WTC11 (cell line): ENCODE results near the gene SCD. TPM values are rescaled to one million over a fixed set of nuclear protein-coding genes. Genes with fewer than 3 reads are reported as not detected.

Source experiments
- ATAC-seq: fragments of 200-7000 bp; cut with Tn5 transposase; 2 replicates; pipeline ENCODE4 v1.10.0; 2021; ENCODE audit warnings: mild to moderate bottlenecking, moderate library complexity
- CTCF ChIA-PET: fragments of 300-600 bp; sonication (Branson Sonifier 250); formaldehyde crosslinking; loops from one replicate; lab custom pipeline; 2021; ENCODE audit warnings: antibody characterized with exemption; lab: Charles Lee
- POLR2A ChIA-PET: fragments of 350-600 bp; sonication (Branson Sonifier 250); formaldehyde crosslinking; loops from one replicate; lab custom pipeline; 2021; ENCODE audit warnings: antibody characterized with exemption; lab: Charles Lee
- DNase-seq: peaks from one replicate; pipeline ENCODE4 v3.0.0; 2021; ENCODE audit warnings: low spot score
- H3K27ac Mint-ChIP-seq: 2 replicates; pipeline ENCODE4 v1.8.0; 2021; ENCODE audit warnings: mixed read lengths
- H3K27me3 Mint-ChIP-seq: 2 replicates; pipeline ENCODE4 v1.8.0; 2021; ENCODE audit warnings: low read depth, mild to moderate bottlenecking, moderate library complexity, mixed read lengths
- H3K36me3 Mint-ChIP-seq: 2 replicates; pipeline ENCODE4 v1.8.0; 2021; ENCODE audit warnings: mixed read lengths
- H3K4me1 Mint-ChIP-seq: 2 replicates; pipeline ENCODE4 v1.8.0; 2022; ENCODE audit warnings: mixed read lengths
- H3K4me3 Mint-ChIP-seq: 2 replicates; pipeline ENCODE4 v1.8.0; 2021; ENCODE audit warnings: mild to moderate bottlenecking, moderate library complexity, mixed read lengths
- H3K9me3 Mint-ChIP-seq: 2 replicates; pipeline ENCODE4 v1.8.0; 2021; ENCODE audit warnings: mixed read lengths
- ATF1 ChIP-seq: sonication (generic); formaldehyde crosslinking; IDR thresholded peaks from 2 replicates; pipeline ENCODE4 v1.8.1; 2023; ENCODE audit warnings: mild to moderate bottlenecking, moderate library complexity, missing genetic modification reagents
- CTCF ChIP-seq: fragments of 200-600 bp; IDR thresholded peaks from 2 replicates; pipeline ENCODE4 v1.8.0; 2022; ENCODE audit warnings: antibody characterized with exemption
- ELF4 ChIP-seq: sonication (generic); formaldehyde crosslinking; IDR thresholded peaks from 2 replicates; pipeline ENCODE4 v1.8.1; 2022; ENCODE audit warnings: low read depth, mild to moderate bottlenecking, moderate library complexity, missing genetic modification reagents
- EMX1 ChIP-seq: fragments of 250-450 bp; sonication (Bioruptor Pico); IDR thresholded peaks from 2 replicates; pipeline ENCODE4 v1.8.0; 2021; ENCODE audit warnings: mild to moderate bottlenecking
- GABPB1 ChIP-seq: sonication (generic); formaldehyde crosslinking; IDR thresholded peaks from 2 replicates; pipeline ENCODE4 v1.8.1; 2023; ENCODE audit warnings: mild to moderate bottlenecking, missing genetic modification reagents
- NFATC4 ChIP-seq: fragments of 250-450 bp; sonication (Bioruptor Pico); IDR thresholded peaks from 2 replicates; pipeline ENCODE4 v1.9.0; 2021; ENCODE audit warnings: mild to moderate bottlenecking
- PRRX2 ChIP-seq: fragments of 250-450 bp; sonication (Bioruptor Pico); IDR thresholded peaks from 2 replicates; pipeline ENCODE4 v1.8.0; 2021; ENCODE audit warnings: mild to moderate bottlenecking
- RELA ChIP-seq: sonication (generic); formaldehyde crosslinking; IDR thresholded peaks from 2 replicates; pipeline ENCODE4 v1.8.1; 2022; ENCODE audit warnings: missing genetic modification reagents, mild to moderate bottlenecking, borderline replicate concordance
- USF1 ChIP-seq: sonication (generic); formaldehyde crosslinking; IDR thresholded peaks from 2 replicates; pipeline ENCODE4 v1.8.0; 2022; ENCODE audit warnings: mild to moderate bottlenecking, missing genetic modification reagents
- ZNF232 ChIP-seq: sonication (generic); formaldehyde crosslinking; IDR thresholded peaks from 2 replicates; pipeline ENCODE4 v1.8.0; 2022; ENCODE audit warnings: mild to moderate bottlenecking, missing genetic modification reagents
- ZNF263 ChIP-seq: sonication (generic); formaldehyde crosslinking; IDR thresholded peaks from 2 replicates; pipeline ENCODE4 v1.8.1; 2022; ENCODE audit warnings: low read depth, mild to moderate bottlenecking, moderate library complexity, missing genetic modification reagents
- ZNF281 ChIP-seq: sonication (generic); formaldehyde crosslinking; IDR thresholded peaks from 2 replicates; pipeline ENCODE4 v1.8.0; 2023; ENCODE audit warnings: mild to moderate bottlenecking, missing genetic modification reagents
- ZNF396 ChIP-seq: fragments of 250-450 bp; sonication (Bioruptor Pico); IDR thresholded peaks from 2 replicates; pipeline ENCODE4 v1.8.0; 2021; ENCODE audit warnings: mild to moderate bottlenecking, moderate library complexity, borderline replicate concordance
- ZNF416 ChIP-seq: fragments of 250-450 bp; sonication (Bioruptor Pico); IDR thresholded peaks from 2 replicates; pipeline ENCODE4 v1.9.0; 2021; ENCODE audit warnings: mild to moderate bottlenecking, inconsistent platforms
- ZNF532 ChIP-seq: fragments of 250-450 bp; sonication (Bioruptor Pico); IDR thresholded peaks from 2 replicates; pipeline ENCODE4 v1.9.0; 2021; ENCODE audit warnings: mild to moderate bottlenecking, borderline replicate concordance
- total RNA-seq: library from RNA; stranded (reverse); gene quantifications from 3 replicates; pipeline ENCODE4 v1.2.3, GENCODE V29; 2021
- TF ChIP-seq, protein P1 (sequence below): fragments of 250-450 bp; sonication (Bioruptor Pico); conservative IDR thresholded peaks from 2 replicates; pipeline ENCODE4 v1.9.0; 2021; ENCODE audit warnings: mild to moderate bottlenecking
- TF ChIP-seq, protein P2 (sequence below): sonication (generic); formaldehyde crosslinking; IDR thresholded peaks from 2 replicates; pipeline ENCODE4 v1.8.1; 2023; ENCODE audit warnings: mild to moderate bottlenecking, missing genetic modification reagents, moderate library complexity

The SCD gene
- total RNA-seq, 1 experiment from 2014 or later, result 556 TPM

- CTCF ChIA-PET, result interaction anchor here (0.6 to 1.6 kb wide), 3 partner anchors 143 to 244 kb away, joined by 3 to 7 read pairs (median 5); partner anchors contain the start of gene SEC31B
- no peaks in the 10 kb centered on the region for H3K36me3 Mint-ChIP-seq
- H3K27ac Mint-ChIP-seq, result no peak overlapping the region
- POLR2A ChIA-PET, result no interaction called here
- TF ChIP-seq ZNF263, result no peak
- no peak for TF ChIP-seq USF1 (CRISPR knock-in tag)
- peak; percentile 66 for TF ChIP-seq CTCF
- TF ChIP-seq GABPB1 (CRISPR knock-in tag), result 0 out of 2 replicates have a peak, but pooled peaks have one; percentile 14
- no peaks in the 10 kb centered on the region for H3K9me3 Mint-ChIP-seq
- DNase-seq, result peak; percentile 82
- H3K4me3 Mint-ChIP-seq, result no peak overlapping the region
- H3K27me3 Mint-ChIP-seq, result peaks cover 6% of the 10 kb centered on the region
- peak; percentile 62 for ATAC-seq
- peaks cover 28% of the 10 kb centered on the region for H3K4me1 Mint-ChIP-seq
Measured at GRCh38 chr10:100338434-100339036, 8.5 kb upstream of the SCD start.

DNA sequence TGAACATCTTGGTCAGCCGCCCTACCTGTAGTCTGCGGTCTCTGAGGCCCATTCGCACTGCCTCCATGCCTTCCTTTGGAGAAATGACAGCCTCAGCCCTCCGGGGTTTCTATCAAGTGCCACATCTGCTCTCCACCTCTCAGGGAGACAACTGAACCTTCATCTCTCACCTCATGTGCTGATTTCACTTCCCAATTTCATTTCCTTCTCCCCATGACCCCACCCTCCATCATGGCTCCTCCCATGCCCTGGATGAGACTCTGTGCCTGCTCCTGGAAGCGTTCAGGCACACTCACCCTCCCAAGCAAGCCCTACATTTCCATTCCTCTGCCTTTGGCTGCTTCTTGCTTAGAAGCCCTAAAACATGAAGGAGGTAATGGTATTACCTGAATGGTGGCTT is 7.8 kb upstream of the SCD start:
- ATAC-seq (no peak), DNase-seq (no peak)
- ChIA-PET CTCF (interaction anchor here (0.9 to 1.6 kb wide), 3 partner anchors 10 to 180 kb away, joined by 3 to 7 read pairs (median 6); partner anchors contain the start of gene SEC31B), POLR2A (no interaction called here)
- no peak overlapping the region for H3K4me3 Mint-ChIP-seq
- H3K27me3 Mint-ChIP-seq, result peaks cover under 1% of the 10 kb centered on the region
- no peak overlapping the region for H3K27ac Mint-ChIP-seq
- no peaks in the 10 kb centered on the region for H3K36me3 Mint-ChIP-seq
- no peaks in the 10 kb centered on the region for H3K9me3 Mint-ChIP-seq
- H3K4me1 Mint-ChIP-seq, result peaks cover 28% of the 10 kb centered on the region
- TF ChIP-seq ATF1 (CRISPR knock-in tag) (no peak), ZNF416 (CRISPR knock-in tag) (no peak), ELF4 (CRISPR knock-in tag) (no peak), EMX1 (CRISPR knock-in tag) (no peak), ZNF532 (CRISPR knock-in tag) (no peak), ZNF263 (no peak), CTCF (no peak), GABPB1 (CRISPR knock-in tag) (no peak), NFATC4 (CRISPR knock-in tag) (no peak), ZNF232 (CRISPR knock-in tag) (no peak), RELA (CRISPR knock-in tag) (no peak), ZNF281 (CRISPR knock-in tag) (no peak), ZNF396 (CRISPR knock-in tag) (no peak), PRRX2 (no peak)
- TF ChIP-seq, protein P1, sequence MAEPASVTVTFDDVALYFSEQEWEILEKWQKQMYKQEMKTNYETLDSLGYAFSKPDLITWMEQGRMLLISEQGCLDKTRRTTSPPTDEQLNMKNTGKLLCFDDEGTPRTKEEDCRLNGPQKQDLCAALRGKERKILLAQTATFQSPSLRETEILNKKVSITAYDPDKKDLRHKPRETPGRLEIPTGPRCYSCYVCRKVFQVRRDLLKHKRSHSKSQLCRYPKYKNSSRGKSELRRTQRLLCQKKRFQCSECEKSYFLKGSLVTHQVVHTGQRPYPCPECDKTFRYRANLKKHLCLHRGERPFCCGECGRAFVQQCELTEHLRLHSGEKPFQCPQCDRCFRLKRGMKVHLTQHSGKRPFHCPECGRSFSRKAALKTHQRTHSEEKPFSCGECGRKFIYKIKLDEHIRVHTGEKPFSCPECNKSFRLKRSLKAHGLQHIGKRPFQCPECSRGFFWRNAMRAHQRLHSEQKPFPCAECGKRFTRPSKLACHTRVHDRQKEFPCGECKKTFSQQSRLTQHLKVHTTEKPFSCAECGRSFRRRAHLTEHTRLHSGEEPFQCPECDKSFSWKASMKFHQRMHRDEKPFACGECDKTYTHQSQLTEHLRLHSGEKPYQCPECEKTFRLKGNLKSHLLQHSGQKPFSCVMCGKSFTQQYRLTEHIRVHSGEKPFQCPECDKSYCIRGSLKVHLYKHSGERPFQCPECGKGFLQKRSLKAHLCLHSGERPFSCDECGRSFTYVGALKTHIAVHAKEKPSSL, result no peak
- TF ChIP-seq, protein P2, sequence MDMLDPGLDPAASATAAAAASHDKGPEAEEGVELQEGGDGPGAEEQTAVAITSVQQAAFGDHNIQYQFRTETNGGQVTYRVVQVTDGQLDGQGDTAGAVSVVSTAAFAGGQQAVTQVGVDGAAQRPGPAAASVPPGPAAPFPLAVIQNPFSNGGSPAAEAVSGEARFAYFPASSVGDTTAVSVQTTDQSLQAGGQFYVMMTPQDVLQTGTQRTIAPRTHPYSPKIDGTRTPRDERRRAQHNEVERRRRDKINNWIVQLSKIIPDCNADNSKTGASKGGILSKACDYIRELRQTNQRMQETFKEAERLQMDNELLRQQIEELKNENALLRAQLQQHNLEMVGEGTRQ (CRISPR knock-in tag), result no peak
